HG03469 (cell line): ENCODE results near the gene ARSG.
"Not testable (repeated sequence)": the region's sequence is repeated elsewhere in the genome, so short reads cannot be mapped to it uniquely, and the experiment has no call there.

Source experiments
- ATAC-seq: cut with Tn5 transposase; IDR thresholded peaks from one replicate; pipeline ENCODE4 v1.9.1; 2021; ENCODE audit warnings: mild to moderate bottlenecking, moderate library complexity, moderate number of reproducible peaks; ENCODE audit not compliant: unreplicated experiment

Gene ARSG

DNA sequence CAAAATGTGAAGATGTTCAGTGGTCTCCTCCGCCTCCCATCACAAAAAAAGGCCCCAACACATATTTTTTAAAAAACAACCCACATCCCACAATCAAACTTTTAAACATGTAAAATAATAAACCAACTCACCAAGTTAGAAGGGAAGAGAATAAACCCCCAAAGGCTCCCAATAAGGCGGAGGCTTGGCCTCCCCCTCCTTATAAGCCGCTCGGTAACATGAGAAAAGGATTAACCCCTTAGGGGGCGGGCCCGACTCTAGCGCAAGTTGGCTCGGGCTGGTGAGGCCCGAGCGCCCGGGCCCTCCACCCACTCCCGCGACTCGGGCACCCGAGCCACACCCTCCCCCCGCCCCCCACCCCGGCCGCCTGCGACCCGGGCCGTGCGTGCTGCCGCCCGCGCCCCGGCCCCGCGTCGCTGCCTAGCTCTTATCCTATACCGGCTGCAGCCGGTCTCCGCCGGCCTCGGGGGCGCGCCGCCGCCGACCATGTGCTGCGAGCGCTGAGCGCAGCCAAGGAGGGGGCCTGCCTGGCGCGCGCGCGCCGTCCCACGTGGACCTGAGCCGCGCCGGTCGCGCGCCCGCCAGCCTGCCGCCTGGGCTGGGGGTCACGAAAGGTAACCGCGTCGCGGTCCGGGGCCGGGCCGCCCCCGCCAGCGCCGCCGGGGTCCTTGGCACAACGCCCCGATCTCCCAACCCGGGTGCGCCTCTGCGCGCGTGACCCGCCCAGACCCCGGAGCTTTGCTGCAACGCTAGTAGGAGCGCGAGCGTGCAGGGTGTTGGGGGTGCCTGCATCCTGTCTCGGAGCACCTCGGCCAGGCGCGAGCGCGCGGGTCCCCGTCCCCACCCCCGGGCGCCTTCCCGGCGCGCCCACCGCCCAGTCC, at the start of gene ARSG, which contains the start of gene SLC16A6:
Gene ARSG (plus strand): TSS at position 541 of the 881 bp plus-strand sequence. CDS start 15,999 bp downstream, outside the sequence.
Gene SLC16A6 (minus strand): TSS at position 173 of the 881 bp plus-strand sequence. CDS start 12,807 bp downstream, outside the sequence.
- ATAC-seq: peak; percentile 29

DNA sequence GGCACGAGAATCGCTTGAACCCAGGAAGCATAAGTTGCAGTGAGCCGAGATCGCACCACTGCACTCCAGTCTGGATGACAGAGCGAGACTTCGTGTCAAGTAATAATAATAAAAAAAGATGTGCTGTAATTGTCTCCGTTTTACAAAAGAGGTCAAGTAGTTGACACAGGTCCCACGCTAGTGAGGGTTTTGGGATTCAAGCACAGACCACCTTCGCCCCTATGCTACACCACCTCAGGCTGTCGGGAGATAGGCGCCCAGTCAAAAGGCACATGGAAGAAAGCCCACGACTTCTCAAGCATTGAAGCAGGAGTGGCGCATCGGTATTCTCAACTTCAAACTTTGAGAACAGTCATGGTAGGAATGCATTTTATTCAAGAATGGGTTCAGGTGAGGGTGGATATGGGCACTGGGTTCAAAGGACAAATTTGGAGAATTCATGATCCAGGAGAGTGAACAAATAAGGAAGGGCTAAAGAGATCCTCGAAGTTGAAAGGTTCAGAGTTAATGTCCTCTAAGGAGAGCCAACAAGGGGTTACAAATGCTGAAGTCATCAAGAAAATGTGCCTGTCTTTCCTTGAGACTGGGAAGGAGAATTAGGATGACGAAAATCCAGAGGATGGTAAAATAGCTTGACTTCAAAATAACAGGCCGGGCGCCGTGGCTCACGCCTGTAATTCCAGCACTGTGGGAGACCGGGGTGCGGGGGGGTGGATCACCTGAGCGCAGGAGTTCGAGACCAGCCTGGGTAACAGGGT, 44.8 kb upstream of the ARSG start:
- no peak for ATAC-seq

DNA sequence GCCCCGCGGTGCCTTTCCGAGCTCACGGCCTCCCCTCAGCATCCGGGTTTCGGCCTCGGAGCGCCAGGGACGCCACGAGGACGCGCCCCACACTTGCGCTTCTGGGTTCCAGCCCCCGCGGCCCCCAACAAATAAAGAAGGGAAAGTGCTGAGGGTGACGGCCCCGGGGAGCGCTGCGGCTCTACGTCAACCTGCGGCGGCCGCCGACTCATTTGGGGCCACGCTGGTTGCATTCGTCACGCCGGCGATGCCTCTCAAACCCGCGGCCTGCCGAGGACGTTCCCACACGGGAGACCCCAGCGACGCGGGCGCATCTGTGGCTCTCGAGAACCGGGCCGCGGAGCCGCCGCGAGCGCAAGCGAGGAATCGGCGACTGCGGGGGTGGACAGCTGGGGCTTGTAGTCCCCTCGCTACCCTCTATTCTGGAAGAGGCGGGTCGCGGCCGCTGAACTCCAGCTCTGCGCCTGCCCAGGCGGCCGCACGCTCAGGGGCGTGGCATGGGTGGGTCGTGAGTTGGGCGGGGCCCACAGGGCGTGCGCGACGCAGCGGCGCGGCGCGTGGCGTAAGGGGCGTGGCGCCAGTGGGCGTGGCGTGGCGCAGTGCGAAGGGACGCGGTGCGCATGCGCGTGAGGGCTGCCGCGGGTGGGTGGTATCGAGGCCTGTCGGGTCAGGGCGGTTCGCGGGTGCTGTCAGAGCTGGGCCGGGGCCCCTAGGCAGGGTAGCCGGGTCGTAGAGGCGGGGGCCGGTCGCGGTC, 43.7 kb upstream of the ARSG start, which contains the start of gene AMZ2:
Gene AMZ2 (plus strand): TSS at position 599 of the 754 bp plus-strand sequence. CDS start 2,145 bp downstream, outside the sequence.
- peak; percentile 71 for ATAC-seq

DNA sequence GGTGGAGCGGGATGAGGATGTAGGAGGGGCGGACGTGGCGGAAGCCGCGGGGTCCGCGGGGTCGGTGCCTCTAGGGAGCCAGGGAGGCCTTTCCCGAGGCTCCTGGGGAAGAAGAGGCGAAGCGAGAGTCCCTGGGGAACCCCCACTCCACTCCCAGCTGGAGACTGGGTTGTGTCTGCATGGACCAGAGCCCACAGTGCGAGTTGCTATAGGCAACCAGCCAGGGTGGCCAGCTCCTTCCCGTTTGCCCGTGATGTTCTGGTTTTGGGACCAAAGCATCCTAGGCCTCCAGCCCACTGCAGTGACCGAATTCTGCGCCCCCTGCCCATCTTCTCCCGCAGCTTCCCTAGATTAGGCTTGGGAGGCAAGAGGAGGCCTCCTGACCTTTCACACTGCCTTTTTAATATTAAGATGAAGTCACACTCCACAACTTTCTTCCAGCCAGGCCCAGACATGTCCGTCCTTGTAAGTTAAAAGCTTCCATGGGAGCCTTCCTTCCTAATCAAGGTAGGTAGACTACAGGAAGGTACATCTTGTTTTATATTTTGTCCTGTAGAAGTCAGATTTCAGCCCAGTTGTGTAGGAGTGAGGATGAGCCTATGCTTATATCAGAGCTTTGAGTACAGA, 43.0 kb upstream of the ARSG start:
- peak; percentile 15 for ATAC-seq

DNA sequence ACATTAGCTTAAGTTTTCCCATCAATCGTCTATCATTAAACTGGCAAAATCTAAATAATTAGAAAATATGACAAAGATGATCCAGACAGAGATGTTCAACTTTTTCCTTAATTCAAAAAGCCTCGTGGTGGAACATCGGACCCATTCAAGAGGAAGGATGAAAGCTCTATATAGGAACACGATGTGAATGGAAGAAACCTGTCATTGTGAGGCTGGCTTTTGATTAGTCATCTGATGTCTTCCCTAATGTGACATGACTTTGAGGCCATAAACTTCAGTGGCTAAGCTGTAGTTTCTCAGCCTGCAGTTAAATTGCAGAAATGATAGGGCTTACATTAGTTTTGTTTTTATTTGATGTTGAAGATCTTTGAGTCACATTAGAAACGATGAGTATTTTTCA, 42.4 kb upstream of the ARSG start:
- no peak for ATAC-seq

DNA sequence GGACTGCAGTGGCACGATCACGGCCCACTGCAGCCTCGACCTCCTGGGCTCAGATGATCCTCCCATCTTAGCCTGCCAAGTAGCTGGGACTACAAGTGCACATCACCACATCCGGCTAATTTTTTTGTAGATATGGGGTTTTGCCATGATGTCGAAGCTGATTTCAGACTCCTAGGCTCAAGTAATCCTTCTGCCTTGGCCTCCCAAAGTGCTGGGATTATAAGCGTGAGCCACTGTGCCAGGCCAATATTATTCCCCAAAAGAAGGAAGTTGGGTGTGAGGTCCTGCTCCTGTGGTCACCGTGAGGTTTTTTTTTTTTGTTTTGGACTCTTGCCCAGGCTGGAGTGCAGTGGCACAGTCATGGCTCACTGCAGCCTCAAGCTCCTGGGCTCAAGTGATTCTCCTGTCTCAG, 41.9 kb upstream of the ARSG start:
- no peak for ATAC-seq

DNA sequence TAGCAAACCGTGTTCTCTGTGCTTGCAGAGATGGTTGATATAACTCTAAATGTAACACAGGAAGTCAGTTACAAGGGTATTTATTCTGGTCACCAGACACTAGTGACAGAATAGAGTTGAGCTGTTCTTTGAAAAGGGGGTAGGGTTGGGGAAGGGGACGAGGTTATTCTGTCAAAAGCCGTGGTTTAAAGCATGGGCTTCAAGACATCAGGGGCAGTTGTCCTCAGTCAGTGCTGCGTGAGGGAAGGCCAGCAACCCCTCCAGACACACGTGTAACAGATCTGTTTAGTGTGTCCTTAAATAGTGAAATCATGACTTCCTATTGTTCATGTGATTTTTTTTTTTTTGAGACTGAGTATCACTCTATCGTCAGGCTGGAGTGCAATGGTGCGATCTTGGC, 37.9 kb upstream of the ARSG start:
- not testable (repeated sequence) for ATAC-seq

DNA sequence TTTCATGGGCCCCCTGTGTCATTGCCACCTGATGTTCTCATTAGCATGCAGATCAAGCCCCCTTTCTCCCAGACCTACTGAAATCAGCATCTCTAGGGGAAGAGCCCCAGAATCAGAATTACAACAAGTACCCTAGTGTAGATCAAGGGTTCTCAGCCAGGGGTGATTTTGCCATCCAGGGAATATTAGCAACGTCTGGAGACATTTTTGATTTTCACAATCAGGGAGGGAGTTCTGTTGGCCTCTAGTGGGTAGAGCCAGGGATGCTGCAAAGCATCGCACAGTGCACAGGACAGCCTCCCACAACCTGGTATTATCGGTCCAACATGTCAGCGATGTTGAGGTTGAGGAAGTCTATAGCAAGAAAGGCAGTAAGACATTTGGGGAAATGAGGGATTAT, 36.1 kb upstream of the ARSG start:
- ATAC-seq: no peak

DNA sequence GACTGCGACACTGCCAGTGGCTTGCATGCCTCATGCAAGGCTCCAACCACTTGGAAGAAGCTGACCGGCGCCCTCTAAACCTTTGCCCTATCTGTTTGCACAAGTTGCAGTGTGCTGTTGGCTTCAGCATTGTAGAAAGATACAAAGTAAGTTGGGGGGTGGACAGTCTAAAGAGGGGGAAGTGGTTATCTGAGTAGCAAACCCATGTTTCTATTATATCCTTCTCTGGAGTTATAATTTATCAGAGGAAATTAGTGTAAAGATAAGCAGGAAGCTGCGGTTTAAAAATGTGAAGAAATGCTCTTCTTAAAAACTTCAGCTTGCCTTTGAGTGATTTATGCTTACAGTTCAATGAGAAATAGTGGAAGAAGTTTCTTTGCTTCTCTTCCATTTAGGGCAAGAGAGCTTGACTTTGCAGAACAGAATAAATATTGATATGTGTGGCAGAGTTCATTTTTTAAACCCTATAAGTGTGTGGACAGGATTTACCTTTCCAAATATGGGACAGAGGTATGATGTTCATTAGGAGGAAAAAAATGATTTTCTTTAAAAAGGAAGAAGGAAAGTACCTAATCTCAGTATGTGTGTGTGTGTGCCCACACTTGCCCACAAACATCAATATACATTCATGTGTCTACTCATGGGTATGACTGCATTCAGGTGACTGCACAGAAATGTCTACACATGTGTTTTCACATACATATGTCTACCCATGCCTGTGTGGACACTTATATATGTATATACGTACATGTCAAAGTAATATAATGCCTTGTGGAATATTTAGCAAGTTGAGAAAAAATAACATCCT, 35.4 kb upstream of the ARSG start:
- ATAC-seq: no peak

DNA sequence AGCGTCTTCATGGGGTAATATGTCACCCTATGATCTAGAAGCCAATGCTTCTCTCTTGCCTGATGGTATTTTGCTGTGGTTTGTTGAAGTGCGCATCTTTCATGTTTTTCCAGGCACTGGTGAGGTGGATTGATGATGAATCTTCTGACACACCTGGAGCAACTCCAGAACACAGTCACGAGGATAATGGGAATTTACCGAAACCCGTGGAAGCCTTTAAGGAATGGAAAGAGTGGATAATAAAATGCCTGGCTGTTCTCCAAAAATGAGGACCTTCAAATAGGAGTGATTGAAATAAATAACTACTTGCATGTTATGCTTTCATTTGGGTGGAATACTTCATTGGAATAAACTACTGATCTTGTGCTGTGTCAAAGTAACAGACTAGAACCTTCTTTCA, 34.6 kb upstream of the ARSG start:
- not testable (repeated sequence) for ATAC-seq

DNA sequence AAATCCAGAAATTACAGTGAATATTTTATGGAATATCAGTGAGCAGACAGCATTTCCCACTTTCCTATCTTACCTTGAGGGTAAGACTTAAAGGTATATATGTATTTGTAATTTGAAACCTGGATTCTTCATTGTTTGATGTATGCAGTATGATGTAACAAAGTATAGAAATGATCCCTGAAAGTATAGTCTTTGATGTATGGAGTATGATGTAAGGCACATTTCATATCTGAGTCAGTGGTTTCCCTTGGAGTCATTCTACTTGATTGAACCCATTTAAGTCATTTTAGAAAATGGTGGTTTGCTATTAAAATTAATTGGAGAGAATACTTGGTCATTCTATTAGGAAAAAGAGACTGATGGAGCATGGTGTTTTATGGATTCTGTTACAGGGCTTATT, 33.4 kb upstream of the ARSG start:
- ATAC-seq: no peak

DNA sequence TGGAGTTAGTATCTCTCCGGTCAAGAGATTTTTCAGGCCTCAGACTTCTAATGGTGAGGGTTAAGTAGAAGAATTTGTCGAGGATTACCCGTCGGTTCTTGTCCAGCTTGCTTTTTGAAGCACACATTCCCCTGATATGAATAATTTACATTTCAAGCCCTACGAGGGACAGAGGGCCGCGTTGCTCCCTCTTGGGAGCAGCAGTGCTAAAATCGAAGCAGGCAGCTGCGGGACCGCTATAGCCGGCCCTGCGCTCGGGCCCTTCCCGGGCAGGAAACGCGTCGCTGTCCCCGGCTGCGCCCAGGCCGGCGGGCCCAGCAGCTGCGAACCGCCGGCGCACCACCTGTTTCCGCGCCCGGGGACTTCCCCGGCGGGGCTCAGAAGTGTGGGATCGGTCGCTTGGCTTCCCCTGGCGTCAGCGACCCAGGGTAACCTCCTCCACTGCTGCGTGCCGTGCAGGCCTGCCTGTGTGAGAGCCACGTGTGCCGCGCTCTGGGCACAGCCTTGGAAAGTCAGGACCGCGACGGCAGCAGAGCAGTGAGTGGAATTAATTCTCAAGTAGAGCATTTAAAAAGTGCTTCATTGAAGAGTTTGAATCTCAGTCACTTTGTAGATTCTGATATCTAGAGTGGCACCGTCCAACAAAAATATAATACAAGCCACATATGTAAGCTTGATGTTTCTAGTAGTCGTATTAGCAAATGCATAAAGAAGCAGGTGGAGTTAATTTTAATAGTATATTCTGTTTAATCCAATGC, 32.2 kb upstream of the ARSG start:
- peak; percentile 73 for ATAC-seq

DNA sequence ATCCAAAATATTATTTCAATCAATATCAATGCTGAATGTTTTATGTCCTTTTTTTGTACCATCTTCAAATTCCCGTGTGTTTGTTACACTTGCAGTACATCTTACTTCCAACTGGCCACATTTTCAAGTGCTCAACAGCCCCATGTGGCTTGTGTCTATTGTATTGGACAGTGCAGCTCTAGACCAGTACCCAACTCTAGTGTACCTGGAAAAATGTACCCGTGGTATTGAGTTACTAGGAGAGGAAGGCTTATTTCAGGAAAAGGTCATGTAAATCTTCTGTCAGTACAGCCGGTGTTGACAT, 31.7 kb upstream of the ARSG start:
- ATAC-seq: not testable (repeated sequence)

DNA sequence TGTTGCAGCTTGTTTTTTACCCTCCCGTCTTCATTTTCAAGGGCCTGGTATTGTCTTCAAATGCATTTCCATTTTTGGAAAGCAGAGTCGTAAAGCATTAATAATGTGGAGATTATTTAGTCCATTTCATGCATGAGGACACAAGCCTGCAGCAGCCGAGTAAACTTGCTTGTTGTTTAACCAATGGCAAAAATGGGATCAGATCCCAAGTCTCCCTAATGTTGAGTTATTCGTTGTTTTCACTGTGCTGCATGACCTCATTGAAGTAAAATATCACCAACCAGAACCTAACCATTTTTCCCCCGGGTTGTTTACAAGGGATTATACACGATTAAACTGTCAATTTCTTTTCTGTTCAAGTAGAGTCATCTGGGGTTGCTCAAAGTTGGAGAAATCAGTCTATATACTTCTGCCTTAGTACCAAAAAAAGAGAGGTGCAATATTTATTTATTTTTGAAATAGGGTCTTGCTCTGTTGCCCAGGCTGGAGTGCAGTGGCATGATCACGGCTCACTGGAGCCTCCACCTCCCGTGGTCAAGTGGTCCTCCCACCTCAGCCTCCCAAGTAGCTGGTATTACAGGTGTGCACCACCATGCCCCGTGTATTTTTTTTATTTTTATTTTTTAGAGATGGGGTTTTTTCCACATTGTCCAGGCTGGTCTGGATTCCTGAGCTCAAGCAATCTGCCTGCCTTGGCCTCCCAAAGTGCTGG, 31.1 kb upstream of the ARSG start:
- ATAC-seq: no peak

DNA sequence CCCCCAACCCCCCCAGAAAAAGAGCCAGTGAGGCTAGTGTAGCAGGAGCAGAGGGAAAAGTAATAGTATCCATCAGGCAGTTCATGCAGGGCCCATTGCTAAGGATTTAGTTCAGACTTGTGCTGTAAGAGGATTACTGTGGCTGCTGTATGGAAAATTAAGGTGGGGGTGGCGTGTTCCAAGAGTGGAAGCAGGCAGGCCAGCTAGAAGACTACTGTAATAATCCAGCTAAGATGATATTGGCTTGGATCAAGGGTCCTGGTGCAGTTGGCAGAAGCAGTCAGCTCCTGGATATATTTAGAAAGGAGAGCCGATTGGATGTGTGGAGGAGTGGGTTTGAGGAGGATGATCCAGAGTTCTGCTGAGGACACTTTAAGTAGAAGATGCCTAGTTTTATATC, 28.8 kb upstream of the ARSG start:
- not testable (repeated sequence) for ATAC-seq

DNA sequence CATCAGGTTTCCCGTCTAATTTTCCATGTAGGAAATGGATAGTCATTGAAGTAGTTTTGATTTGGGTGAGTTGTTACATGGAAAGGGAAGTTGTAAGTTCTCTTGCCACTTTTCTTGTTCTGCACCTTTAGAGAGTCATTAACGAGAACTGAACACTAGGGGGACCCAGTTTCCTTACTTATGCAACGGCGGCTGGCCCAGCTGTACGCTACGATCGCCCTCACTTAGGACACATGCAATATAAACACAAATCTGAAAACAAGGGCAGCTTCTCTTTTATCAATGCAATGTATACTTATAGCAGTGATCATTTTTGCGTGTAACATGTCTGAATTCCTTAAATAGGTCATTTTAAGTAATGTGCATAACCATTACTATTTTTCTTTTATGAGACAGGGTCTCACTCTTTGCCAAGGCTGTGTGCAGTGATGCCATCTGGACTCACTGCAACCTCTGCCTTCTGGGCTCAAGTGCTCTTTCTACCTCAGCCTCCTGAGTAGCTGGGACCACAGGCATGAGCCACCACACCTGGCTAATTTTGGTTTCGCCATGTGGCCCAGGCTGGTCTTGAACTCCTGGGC, 28.1 kb upstream of the ARSG start:
- peak; percentile 31 for ATAC-seq

DNA sequence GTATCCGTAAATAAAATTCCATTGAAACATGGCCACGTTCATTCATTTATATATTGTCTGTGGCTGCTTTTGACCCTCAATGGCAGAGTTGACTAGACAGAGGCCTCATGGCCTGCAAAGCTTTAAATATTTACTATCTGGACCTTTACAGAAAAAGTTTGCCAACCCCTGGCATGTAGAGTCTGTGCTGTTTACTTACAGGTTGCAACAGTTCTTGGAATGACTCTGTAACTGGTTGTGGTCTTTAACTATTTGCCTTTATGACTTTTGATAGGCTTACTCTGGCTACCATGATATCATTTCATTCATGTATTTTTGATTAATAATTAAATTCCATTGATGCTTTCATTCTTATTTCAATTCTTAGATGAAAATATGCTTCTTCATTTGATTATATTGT, 25.5 kb upstream of the ARSG start:
- not testable (repeated sequence) for ATAC-seq

DNA sequence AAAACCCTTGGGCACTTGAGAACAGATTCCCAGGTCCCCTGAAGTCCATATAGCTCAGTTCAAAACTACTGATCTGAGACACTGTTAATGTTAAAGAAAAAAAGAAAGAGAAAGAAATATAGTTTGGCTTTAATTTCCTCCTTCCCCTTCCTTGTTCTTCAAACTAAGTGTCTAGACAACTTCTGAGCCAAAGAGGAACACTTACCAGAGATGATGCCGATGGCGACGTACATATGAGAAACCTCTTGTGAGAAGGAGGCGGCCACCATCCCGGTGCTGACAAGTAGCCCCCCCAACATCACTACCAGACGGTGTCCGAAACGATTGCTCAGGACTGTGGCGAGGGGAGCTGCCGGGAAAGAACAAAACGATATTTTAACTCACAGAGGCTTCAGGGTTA, 17.6 kb upstream of the ARSG start:
- no peak for ATAC-seq
